Neutrophil (primary cell): ENCODE data around the gene RGS1.

Experiments used
- H3K27ac ChIP-seq: fragments of 200-600 bp; sonication (generic); 2 replicates; pipeline ENCODE4 v1.5.1; 2016; ENCODE audit warnings: mild to moderate bottlenecking, moderate library complexity
- H3K27me3 ChIP-seq: fragments of 200-600 bp; sonication (generic); 2 replicates; pipeline ENCODE4 v1.6.0; 2016; ENCODE audit warnings: mild to moderate bottlenecking
- H3K36me3 ChIP-seq: fragments of 200-600 bp; sonication (generic); 2 replicates; pipeline ENCODE4 v1.5.1; 2017
- H3K4me1 ChIP-seq, 2 experiments: fragments of 200-600 bp in 1 of 2; sonication (generic) in 1 of 2; 1 replicate in 1 of 2; 2 replicates in 1 of 2; pipeline versions ENCODE4 v1.5.1 to v1.6.1; 2013 to 2016; ENCODE audit warnings: low read depth in 1 of 2, low read length in 1 of 2, mild to moderate bottlenecking in 1 of 2, moderate library complexity in 1 of 2; ENCODE audit not compliant: control insufficient read depth in 1 of 2, insufficient read depth in 1 of 2
- H3K4me3 ChIP-seq, 2 experiments: fragments of 200-600 bp in 1 of 2; sonication (generic) in 1 of 2; 1 replicate in 1 of 2; 2 replicates in 1 of 2; pipeline ENCODE4 v1.5.1; 2013 to 2016; ENCODE audit warnings: low read depth in 1 of 2, low read length in 1 of 2, mild to moderate bottlenecking in 1 of 2, moderate library complexity in 1 of 2
- H3K9me3 ChIP-seq: fragments of 200-600 bp; sonication (generic); 2 replicates; pipeline ENCODE4 v1.5.1; 2016
- CTCF ChIP-seq: fragments of 200-600 bp; sonication (generic); IDR thresholded peaks from 2 replicates; pipeline ENCODE4 v1.5.1; 2016; ENCODE audit warnings: antibody characterized with exemption

Gene RGS1

GRCh38 chr1:192598589-192598988 is 23.0 kb downstream of the RGS1 start:
- no peak overlapping the region for H3K27ac ChIP-seq
- H3K36me3 ChIP-seq, result no peaks in the 10 kb centered on the region
- H3K27me3 ChIP-seq, result peaks cover 3% of the 10 kb centered on the region
- no peak overlapping the region for H3K4me3 ChIP-seq
- H3K9me3 ChIP-seq, result no peaks in the 10 kb centered on the region
- no peaks in the 10 kb centered on the region for H3K4me1 ChIP-seq
- TF ChIP-seq CTCF, result no peak

- TF ChIP-seq CTCF, result no peak
- Histone ChIP-seq H3K9me3 (no peaks in the 10 kb centered on the region), H3K27me3 (peaks cover 3% of the 10 kb centered on the region), H3K4me3 (no peak overlapping the region), H3K27ac (no peak overlapping the region), H3K4me1 (no peaks in the 10 kb centered on the region), H3K36me3 (no peaks in the 10 kb centered on the region)
These were observed 24.7 kb downstream of the RGS1 start for GRCh38 chr1:192600275-192600674.

- Histone ChIP-seq H3K4me1 (no peaks in the 10 kb centered on the region), H3K4me3 (no peak overlapping the region), H3K27me3 (peaks cover 3% of the 10 kb centered on the region), H3K27ac (no peak overlapping the region), H3K9me3 (no peaks in the 10 kb centered on the region), H3K36me3 (no peaks in the 10 kb centered on the region)
- no peak for TF ChIP-seq CTCF
These were observed 25.6 kb downstream of the RGS1 start for GRCh38 chr1:192601143-192601542.

GRCh38 chr1:192601567-192601966 is 26.0 kb downstream of the RGS1 start:
- no peak for TF ChIP-seq CTCF
- no peaks in the 10 kb centered on the region for H3K9me3 ChIP-seq
- no peaks in the 10 kb centered on the region for H3K4me1 ChIP-seq
- no peak overlapping the region for H3K27ac ChIP-seq
- peaks cover 3% of the 10 kb centered on the region for H3K27me3 ChIP-seq
- no peaks in the 10 kb centered on the region for H3K36me3 ChIP-seq
- no peak overlapping the region for H3K4me3 ChIP-seq

GRCh38 chr1:192602757-192603156 is 27.2 kb downstream of the RGS1 start:
- Histone ChIP-seq H3K4me1 (no peaks in the 10 kb centered on the region), H3K36me3 (no peaks in the 10 kb centered on the region), H3K4me3 (no peak overlapping the region), H3K27ac (no peak overlapping the region), H3K27me3 (no peaks in the 10 kb centered on the region), H3K9me3 (no peaks in the 10 kb centered on the region)
- no peak for TF ChIP-seq CTCF

- no peaks in the 10 kb centered on the region for H3K9me3 ChIP-seq
- no peaks in the 10 kb centered on the region for H3K36me3 ChIP-seq
- H3K27me3 ChIP-seq, result no peaks in the 10 kb centered on the region
- no peak for TF ChIP-seq CTCF
- no peak overlapping the region for H3K27ac ChIP-seq
- H3K4me3 ChIP-seq, result no peak overlapping the region
- H3K4me1 ChIP-seq, result no peaks in the 10 kb centered on the region
These were observed 27.7 kb downstream of the RGS1 start for GRCh38 chr1:192603218-192603787.
